Glomerular endothelial cell (primary cell): ENCODE measurements around the gene PDE8A. TPM values are rescaled to one million over a fixed set of nuclear protein-coding genes. Genes with fewer than 3 reads are reported as not detected.
"Not testable (repeated sequence)": the region's sequence is repeated elsewhere in the genome, so short reads cannot be mapped to it uniquely, and the experiment has no call there.

ENCODE experiments used
- DNase-seq: peaks from one replicate; pipeline ENCODE4 v3.0.0-alpha.2; 2011; ENCODE audit warnings: low read depth, low spot score; ENCODE audit errors: extremely low read depth
- total RNA-seq: library from RNA; depleted of rRNA; stranded (reverse); fragments of >200 nt; gene quantifications from 2 replicates; pipeline ENCODE4 v1.2.3, GENCODE V29; 2015

The PDE8A gene
- total RNA-seq, 1 donor from 2014 or later = 38.5 TPM

- DNase-seq = no peak
Observed at GRCh38 chr15:85008474-85009260, 27.0 kb downstream of the PDE8A start.

GRCh38 chr15:85009435-85009834, 27.8 kb downstream of the PDE8A start:
- DNase-seq = no peak

- no peak for DNase-seq
Observed at GRCh38 chr15:85010071-85010385, 28.4 kb downstream of the PDE8A start.

- no peak for DNase-seq
Observed at GRCh38 chr15:85010386-85011159, 28.9 kb downstream of the PDE8A start.

GRCh38 chr15:85011160-85011571, 29.5 kb downstream of the PDE8A start:
- DNase-seq = no peak

GRCh38 chr15:85011724-85012123, 30.1 kb downstream of the PDE8A start:
- not testable (repeated sequence) for DNase-seq

GRCh38 chr15:85013785-85014184, 32.1 kb downstream of the PDE8A start:
- DNase-seq = no peak

GRCh38 chr15:85014932-85015331, 33.3 kb downstream of the PDE8A start:
- no peak for DNase-seq

- DNase-seq = no peak
Observed at GRCh38 chr15:85016275-85016674, 34.6 kb downstream of the PDE8A start.

GRCh38 chr15:85019815-85020590, 38.3 kb downstream of the PDE8A start:
- no peak for DNase-seq

GRCh38 chr15:85021409-85021808, 39.8 kb downstream of the PDE8A start:
- DNase-seq = no peak

GRCh38 chr15:85022860-85023403, 41.3 kb downstream of the PDE8A start:
- no peak for DNase-seq

- no peak for DNase-seq
Observed at GRCh38 chr15:85024003-85024402, 42.3 kb downstream of the PDE8A start.

- DNase-seq = no peak
Observed at GRCh38 chr15:85024509-85025336, 43.1 kb downstream of the PDE8A start.

GRCh38 chr15:85025516-85026251, 44.0 kb downstream of the PDE8A start:
- no peak for DNase-seq

- DNase-seq = no peak
Observed at GRCh38 chr15:85026304-85027032, 44.8 kb downstream of the PDE8A start.

GRCh38 chr15:85027033-85027380, 45.4 kb downstream of the PDE8A start:
- DNase-seq = no peak

- DNase-seq = no peak
Observed at GRCh38 chr15:85027421-85027820, 45.8 kb downstream of the PDE8A start.

GRCh38 chr15:85028416-85028815, 46.8 kb downstream of the PDE8A start:
- DNase-seq = no peak
